Activated T-helper 2 cell treated with anti-CD3 and anti-CD28 coated beads, Interferon-gamma antibody, Interleukin-2, Interleukin-4, amounts not matched to agents 10 μg/mL and 5 μg/mL and 100 μg/mL, durations not matched to agents 14 hours and 24 hours and 36 hours (primary cell): ENCODE measurements around the gene TMEM144. TPM values are rescaled to one million over a fixed set of nuclear protein-coding genes. Genes with fewer than 3 reads are reported as not detected.
"Not testable (repeated sequence)": the region's sequence is repeated elsewhere in the genome, so short reads cannot be mapped to it uniquely, and the experiment has no call there.

Experiments used
- DNase-seq: peaks from one replicate; pipeline ENCODE4 v3.0.0; 2021; ENCODE audit warnings: low spot score
- H3K27ac Mint-ChIP-seq: one replicate; pipeline ENCODE4 v1.8.0; 2021; ENCODE audit warnings: mixed read lengths
- H3K27me3 Mint-ChIP-seq: one replicate; pipeline ENCODE4 v1.8.0; 2021; ENCODE audit warnings: low read depth, mixed read lengths
- H3K36me3 Mint-ChIP-seq: one replicate; pipeline ENCODE4 v1.8.0; 2021; ENCODE audit warnings: low read depth, mixed read lengths
- H3K4me1 Mint-ChIP-seq: one replicate; pipeline ENCODE4 v1.8.0; 2021; ENCODE audit warnings: low read depth, mixed read lengths
- H3K4me3 Mint-ChIP-seq: one replicate; pipeline ENCODE4 v1.8.0; 2021; ENCODE audit warnings: low read depth, mild to moderate bottlenecking, moderate library complexity, mixed read lengths
- H3K9me3 Mint-ChIP-seq: one replicate; pipeline ENCODE4 v1.8.0; 2021; ENCODE audit warnings: mixed read lengths
- intact Hi-C: fragments of 100-400 bp; cut with micrococcal nuclease; formaldehyde crosslinking; loops from one replicate; pipeline ENCODE4 v1.15.1; 2023
- total RNA-seq: library from RNA; stranded (reverse); gene quantifications from 2 replicates; pipeline ENCODE4 v1.2.3, GENCODE V29; 2022

TMEM144 gene
- total RNA-seq, 1 donor from 2014 or later, result 0.16 TPM

- H3K4me3 Mint-ChIP-seq, H3K27ac Mint-ChIP-seq, H3K36me3 Mint-ChIP-seq, H3K27me3 Mint-ChIP-seq, intact Hi-C loops, DNase-seq, H3K9me3 Mint-ChIP-seq, H3K4me1 Mint-ChIP-seq: not testable (repeated sequence)
These were observed 14.7 kb downstream of the TMEM144 start for GRCh38 chr4:158224999-158225398.

- H3K4me1 Mint-ChIP-seq, H3K4me3 Mint-ChIP-seq, intact Hi-C loops, H3K27me3 Mint-ChIP-seq, H3K36me3 Mint-ChIP-seq, DNase-seq, H3K27ac Mint-ChIP-seq, H3K9me3 Mint-ChIP-seq: not testable (repeated sequence)
These were observed 17.6 kb downstream of the TMEM144 start for GRCh38 chr4:158227880-158228279.

- H3K9me3 Mint-ChIP-seq, H3K4me3 Mint-ChIP-seq, H3K36me3 Mint-ChIP-seq, H3K27me3 Mint-ChIP-seq, H3K4me1 Mint-ChIP-seq, DNase-seq, intact Hi-C loops, H3K27ac Mint-ChIP-seq: not testable (repeated sequence)
These were observed 18.1 kb downstream of the TMEM144 start for GRCh38 chr4:158228399-158228798.

- no peaks in the 10 kb centered on the region for H3K36me3 Mint-ChIP-seq
- H3K4me3 Mint-ChIP-seq, result no peak overlapping the region
- H3K27me3 Mint-ChIP-seq, result no peaks in the 10 kb centered on the region
- H3K27ac Mint-ChIP-seq, result no peak overlapping the region
- DNase-seq, result no peak
- intact Hi-C loops, result no loop called here
- H3K4me1 Mint-ChIP-seq, result no peaks in the 10 kb centered on the region
- H3K9me3 Mint-ChIP-seq, result no peaks in the 10 kb centered on the region
These were observed 19.5 kb downstream of the TMEM144 start for GRCh38 chr4:158229768-158230167.

- H3K36me3 Mint-ChIP-seq, result no peaks in the 10 kb centered on the region
- H3K4me1 Mint-ChIP-seq, result no peaks in the 10 kb centered on the region
- no peaks in the 10 kb centered on the region for H3K27me3 Mint-ChIP-seq
- intact Hi-C loops, result no loop called here
- DNase-seq, result no peak
- no peak overlapping the region for H3K4me3 Mint-ChIP-seq
- H3K27ac Mint-ChIP-seq, result no peak overlapping the region
- no peaks in the 10 kb centered on the region for H3K9me3 Mint-ChIP-seq
These were observed 24.4 kb downstream of the TMEM144 start for GRCh38 chr4:158234671-158235070.

- intact Hi-C loops, result no loop called here
- H3K27ac Mint-ChIP-seq, result no peak overlapping the region
These were observed 26.2 kb downstream of the TMEM144 start for GRCh38 chr4:158236304-158237030.

GRCh38 chr4:158238575-158238974, 28.3 kb downstream of the TMEM144 start:
- DNase-seq, result no peak
- no peaks in the 10 kb centered on the region for H3K4me1 Mint-ChIP-seq
- H3K27ac Mint-ChIP-seq, result no peak overlapping the region
- H3K36me3 Mint-ChIP-seq, result no peaks in the 10 kb centered on the region
- intact Hi-C loops, result no loop called here
- H3K9me3 Mint-ChIP-seq, result no peaks in the 10 kb centered on the region
- no peak overlapping the region for H3K4me3 Mint-ChIP-seq
- H3K27me3 Mint-ChIP-seq, result no peaks in the 10 kb centered on the region

More at GRCh38 chr4:158236304-158237030, 26.2 kb downstream of the TMEM144 start:
- DNase-seq, result no peak
- Mint-ChIP-seq H3K27me3 (no peaks in the 10 kb centered on the region), H3K36me3 (no peaks in the 10 kb centered on the region), H3K4me3 (no peak overlapping the region), H3K4me1 (no peaks in the 10 kb centered on the region), H3K9me3 (no peaks in the 10 kb centered on the region)

- H3K4me1 Mint-ChIP-seq, result no peaks in the 10 kb centered on the region
- H3K9me3 Mint-ChIP-seq, result no peaks in the 10 kb centered on the region
- no peak overlapping the region for H3K4me3 Mint-ChIP-seq
- H3K36me3 Mint-ChIP-seq, result no peaks in the 10 kb centered on the region
- no peak for DNase-seq
- H3K27ac Mint-ChIP-seq, result no peak overlapping the region
- no peaks in the 10 kb centered on the region for H3K27me3 Mint-ChIP-seq
- intact Hi-C loops, result no loop called here
These were observed 28.9 kb downstream of the TMEM144 start for GRCh38 chr4:158239196-158239595.

GRCh38 chr4:158243071-158243470, 32.8 kb downstream of the TMEM144 start:
- no peaks in the 10 kb centered on the region for H3K9me3 Mint-ChIP-seq
- DNase-seq, result no peak
- no peak overlapping the region for H3K4me3 Mint-ChIP-seq
- intact Hi-C loops, result no loop called here
- peaks cover 2% of the 10 kb centered on the region for H3K27me3 Mint-ChIP-seq
- H3K36me3 Mint-ChIP-seq, result no peaks in the 10 kb centered on the region
- no peaks in the 10 kb centered on the region for H3K4me1 Mint-ChIP-seq
- H3K27ac Mint-ChIP-seq, result no peak overlapping the region

GRCh38 chr4:158250321-158250720, 40.0 kb downstream of the TMEM144 start:
- DNase-seq, result no peak
- intact Hi-C loops, result no loop called here
- no peak overlapping the region for H3K4me3 Mint-ChIP-seq
- no peak overlapping the region for H3K27ac Mint-ChIP-seq
- H3K4me1 Mint-ChIP-seq, result peaks cover 4% of the 10 kb centered on the region
- H3K27me3 Mint-ChIP-seq, result peaks cover 3% of the 10 kb centered on the region
- H3K36me3 Mint-ChIP-seq, result no peaks in the 10 kb centered on the region
- no peaks in the 10 kb centered on the region for H3K9me3 Mint-ChIP-seq

- peak; percentile 11 for DNase-seq
- no peak overlapping the region for H3K4me3 Mint-ChIP-seq
- H3K4me1 Mint-ChIP-seq, result peaks cover 4% of the 10 kb centered on the region
- H3K27me3 Mint-ChIP-seq, result peaks cover 1% of the 10 kb centered on the region
- H3K36me3 Mint-ChIP-seq, result no peaks in the 10 kb centered on the region
- no peak overlapping the region for H3K27ac Mint-ChIP-seq
- intact Hi-C loops, result loop anchor here (2.0 kb wide), 1 partner anchor 949 kb away; no protein-coding TSS in a partner anchor
- no peaks in the 10 kb centered on the region for H3K9me3 Mint-ChIP-seq
These were observed 43.2 kb downstream of the TMEM144 start for GRCh38 chr4:158253350-158253980.

- Mint-ChIP-seq H3K9me3 (no peaks in the 10 kb centered on the region), H3K36me3 (no peaks in the 10 kb centered on the region), H3K27me3 (peaks cover 1% of the 10 kb centered on the region), H3K27ac (no peak overlapping the region), H3K4me3 (no peak overlapping the region), H3K4me1 (peaks cover 4% of the 10 kb centered on the region)
- DNase-seq, result no peak
- intact Hi-C loops, result loop anchor here (2.0 kb wide), 2 partner anchors 61 to 261 kb away; no protein-coding TSS in a partner anchor
These were observed 44.0 kb downstream of the TMEM144 start for GRCh38 chr4:158254292-158254691.

GRCh38 chr4:158255727-158256324, 45.5 kb downstream of the TMEM144 start:
- Mint-ChIP-seq H3K4me3 (no peak overlapping the region), H3K27me3 (no peaks in the 10 kb centered on the region), H3K27ac (no peak overlapping the region), H3K4me1 (peaks cover 4% of the 10 kb centered on the region), H3K36me3 (no peaks in the 10 kb centered on the region), H3K9me3 (no peaks in the 10 kb centered on the region)
- DNase-seq, result no peak
- intact Hi-C loops, result loop anchor here (2.0 kb wide), 2 partner anchors 63 to 263 kb away; no protein-coding TSS in a partner anchor
